Upper lobe of left lung (tissue), 6 donors: Measurements from ENCODE around the gene NFU1. TPM values are rescaled to one million over a fixed set of nuclear protein-coding genes. Genes with fewer than 3 reads are reported as not detected.

Experiments used
- ATAC-seq, 2 donors: fragments of 200-7000 bp; cut with Tn5 transposase; one replicate each; pipeline ENCODE4 v1.9.1; 2022; ENCODE audit warnings: mild to moderate bottlenecking in 2 of 2, moderate library complexity in 2 of 2; ENCODE audit not compliant: low FRiP score in 2 of 2
- DNase-seq, 2 donors: peaks; one replicate each; pipeline ENCODE4 v3.0.0-alpha.2; 2019 to 2020
- H3K27ac ChIP-seq, 4 donors: fragments of 200-600 bp; sonication (generic); one replicate each; pipeline ENCODE4 v1.5.1; 2016 to 2019
- H3K27me3 ChIP-seq, 4 donors: fragments of 200-600 bp; sonication (generic); one replicate each; pipeline ENCODE4 v1.5.1; 2017 to 2019
- H3K36me3 ChIP-seq, 4 donors: fragments of 200-600 bp; sonication (generic); one replicate each; pipeline ENCODE4 v1.5.1; 2016 to 2019
- H3K4me1 ChIP-seq, 4 donors: fragments of 200-600 bp; sonication (generic); one replicate each; pipeline ENCODE4 v1.5.1; 2018 to 2019
- H3K4me3 ChIP-seq, 4 donors: fragments of 200-600 bp; sonication (generic); one replicate each; pipeline ENCODE4 v1.5.1; 2017 to 2019; ENCODE audit warnings: mild to moderate bottlenecking in 2 of 4, moderate library complexity in 1 of 4
- H3K9me3 ChIP-seq, 4 donors: fragments of 200-600 bp; sonication (generic); one replicate each; pipeline ENCODE4 v1.5.1; 2018 to 2019
- CTCF ChIP-seq, 6 experiments: fragments of 450-650 bp in 4 of 6; fragments of 200-600 bp in 2 of 6; sonication (generic) in 2 of 6; IDR thresholded peaks; one replicate each; pipeline ENCODE4 v1.5.1; 2016 to 2019; ENCODE audit warnings: antibody characterized with exemption in 6 of 6
- EP300 ChIP-seq, 4 donors: sonication (generic); formaldehyde crosslinking; IDR thresholded peaks; one replicate each; pipeline ENCODE4 v1.5.1; 2017; ENCODE audit warnings: antibody characterized with exemption in 4 of 4, control low read depth in 2 of 4
- POLR2A ChIP-seq, 4 donors: fragments of 450-650 bp; IDR thresholded peaks; one replicate each; pipeline ENCODE4 v1.5.1; 2016 to 2017; ENCODE audit warnings: antibody characterized with exemption in 4 of 4, mild to moderate bottlenecking in 2 of 4
- POLR2AphosphoS5 ChIP-seq, 2 donors: sonication (generic); formaldehyde crosslinking; IDR thresholded peaks; one replicate each; pipeline ENCODE4 v1.5.1; 2017; ENCODE audit warnings: antibody characterized with exemption in 2 of 2
- WGBS, 2 donors: methylation state at CpG; one replicate each; pipeline ENCODE4 v1.1.5; 2017 to 2018; 5-methylcytosine and 5-hydroxymethylcytosine counted together
- total RNA-seq, 6 donors: library from RNA; depleted of rRNA in 4 of 6; stranded (reverse); fragments of >200 nt in 4 of 6; gene quantifications; one replicate each; pipeline versions ENCODE4 v1.1.0 to v1.2.1, GENCODE V29; 2016 to 2021
- donor health status: DM: no; HTN: no; CAD: no; lungs with moderate emphysema.
- donor health status: DM: no; HTN: yes; CAD: no; lungs with severe emphysema.

Gene NFU1
- total RNA-seq, 6 donors from 2014 or later = 23.0 to 49.8 (median 38.6) TPM

GRCh38 chr2:69464575-69464974 lies 27.3 kb upstream of the NFU1 start:
- DNase-seq (no peak), ATAC-seq (peak in 1 of 2 donors; percentile 93)
- peaks cover 0 to 4% (median 0%) of the 10 kb centered on the region in 4 donors for H3K4me1 ChIP-seq
- 75 to 79% methylated on average over 3 of the region's 3 CpGs for WGBS, 2 donors
- no peak overlapping the region for H3K27ac ChIP-seq
- no peak overlapping the region for H3K4me3 ChIP-seq
- peaks cover 4 to 17% (median 11%) of the 10 kb centered on the region in 4 donors for H3K36me3 ChIP-seq
- TF ChIP-seq EP300 (IDR thresholded peaks at IDR 0.05) (no peak), CTCF (IDR thresholded peaks at IDR 0.05) (no peak), POLR2A (IDR thresholded peaks at IDR 0.05) (no peak), POLR2AphosphoS5 (IDR thresholded peaks at IDR 0.05) (no peak)
- no peaks in the 10 kb centered on the region for H3K27me3 ChIP-seq
- no peaks in the 10 kb centered on the region for H3K9me3 ChIP-seq

- Histone ChIP-seq H3K27me3 (no peaks in the 10 kb centered on the region), H3K9me3 (no peaks in the 10 kb centered on the region), H3K36me3 (peaks cover 4 to 17% (median 11%) of the 10 kb centered on the region in 4 donors), H3K4me1 (peaks cover 0 to 4% (median 0%) of the 10 kb centered on the region in 4 donors), H3K4me3 (no peak overlapping the region), H3K27ac (no peak overlapping the region)
- no peak for TF ChIP-seq CTCF (IDR thresholded peaks at IDR 0.05)
- no peak for TF ChIP-seq EP300 (IDR thresholded peaks at IDR 0.05)
- no peak for TF ChIP-seq POLR2A (IDR thresholded peaks at IDR 0.05)
- TF ChIP-seq POLR2AphosphoS5 (IDR thresholded peaks at IDR 0.05) = no peak
- no peak for ATAC-seq
- WGBS, 2 donors = 96 to 97% methylated on average over 3 of the region's 3 CpGs
- DNase-seq = no peak
These were observed 25.5 kb upstream of the NFU1 start for GRCh38 chr2:69462780-69463179.

GRCh38 chr2:69461404-69461803 lies 24.2 kb upstream of the NFU1 start:
- ATAC-seq = no peak
- H3K4me3 ChIP-seq = no peak overlapping the region
- 98 to 99% methylated on average over 6 of the region's 6 CpGs for WGBS, 2 donors
- H3K27me3 ChIP-seq = no peaks in the 10 kb centered on the region
- H3K4me1 ChIP-seq = peaks cover 0 to 4% (median 0%) of the 10 kb centered on the region in 4 donors
- no peak for DNase-seq
- no peak overlapping the region for H3K27ac ChIP-seq
- no peaks in the 10 kb centered on the region for H3K9me3 ChIP-seq
- TF ChIP-seq CTCF (IDR thresholded peaks at IDR 0.05) (no peak), EP300 (IDR thresholded peaks at IDR 0.05) (no peak), POLR2AphosphoS5 (IDR thresholded peaks at IDR 0.05) (no peak), POLR2A (IDR thresholded peaks at IDR 0.05) (no peak)
- peaks cover 4 to 15% (median 11%) of the 10 kb centered on the region in 4 donors for H3K36me3 ChIP-seq

- no peaks in the 10 kb centered on the region for H3K36me3 ChIP-seq
- no peaks in the 10 kb centered on the region for H3K4me1 ChIP-seq
- 80 to 88% methylated on average over 4 of the region's 4 CpGs for WGBS, 2 donors
- no peak overlapping the region for H3K27ac ChIP-seq
- no peak for DNase-seq
- no peaks in the 10 kb centered on the region for H3K27me3 ChIP-seq
- TF ChIP-seq CTCF (IDR thresholded peaks at IDR 0.05) (no peak), POLR2AphosphoS5 (IDR thresholded peaks at IDR 0.05) (no peak), EP300 (IDR thresholded peaks at IDR 0.05) (no peak), POLR2A (IDR thresholded peaks at IDR 0.05) (no peak)
- no peak overlapping the region for H3K4me3 ChIP-seq
- no peak for ATAC-seq
- H3K9me3 ChIP-seq = no peaks in the 10 kb centered on the region
These were observed 22.7 kb upstream of the NFU1 start for GRCh38 chr2:69459936-69460335.

- no peak overlapping the region for H3K4me3 ChIP-seq
- H3K9me3 ChIP-seq = no peaks in the 10 kb centered on the region
- DNase-seq = no peak
- TF ChIP-seq POLR2AphosphoS5 (IDR thresholded peaks at IDR 0.05) = no peak
- TF ChIP-seq POLR2A (IDR thresholded peaks at IDR 0.05) = no peak
- TF ChIP-seq CTCF (IDR thresholded peaks at IDR 0.05) = no peak
- ATAC-seq = no peak
- H3K36me3 ChIP-seq = no peaks in the 10 kb centered on the region
- no peaks in the 10 kb centered on the region for H3K4me1 ChIP-seq
- no peak overlapping the region for H3K27ac ChIP-seq
- H3K27me3 ChIP-seq = no peaks in the 10 kb centered on the region
These were observed 19.8 kb upstream of the NFU1 start for GRCh38 chr2:69456950-69457445.
